ENCODE data around the gene APH1B. TPM values are rescaled to one million over a fixed set of nuclear protein-coding genes. Genes with fewer than 3 reads are reported as not detected.

The APH1B gene
- total RNA-seq, 1 donor: 22.3 TPM

DNA sequence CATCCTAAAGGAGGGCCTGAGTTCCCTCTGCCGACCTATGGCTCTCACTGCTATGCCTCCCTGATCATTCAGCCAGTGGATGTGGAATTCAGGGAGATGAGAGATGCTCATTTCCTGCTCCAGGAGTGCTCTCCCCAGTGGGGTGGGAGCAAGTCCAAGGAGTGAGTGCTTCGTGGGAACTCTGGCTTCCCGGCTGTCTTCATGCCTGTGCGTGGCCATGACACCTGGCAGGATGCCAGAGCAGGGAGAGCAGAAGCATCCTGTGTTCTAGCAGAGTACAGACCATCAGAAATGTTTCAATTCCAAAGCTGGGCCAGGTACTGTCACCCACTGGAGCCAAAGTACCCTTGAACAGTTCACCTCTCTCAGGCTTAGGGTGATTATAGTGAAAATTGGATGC lies 45.1 kb downstream of the APH1B start:
- TF ChIP-seq, protein P1, sequence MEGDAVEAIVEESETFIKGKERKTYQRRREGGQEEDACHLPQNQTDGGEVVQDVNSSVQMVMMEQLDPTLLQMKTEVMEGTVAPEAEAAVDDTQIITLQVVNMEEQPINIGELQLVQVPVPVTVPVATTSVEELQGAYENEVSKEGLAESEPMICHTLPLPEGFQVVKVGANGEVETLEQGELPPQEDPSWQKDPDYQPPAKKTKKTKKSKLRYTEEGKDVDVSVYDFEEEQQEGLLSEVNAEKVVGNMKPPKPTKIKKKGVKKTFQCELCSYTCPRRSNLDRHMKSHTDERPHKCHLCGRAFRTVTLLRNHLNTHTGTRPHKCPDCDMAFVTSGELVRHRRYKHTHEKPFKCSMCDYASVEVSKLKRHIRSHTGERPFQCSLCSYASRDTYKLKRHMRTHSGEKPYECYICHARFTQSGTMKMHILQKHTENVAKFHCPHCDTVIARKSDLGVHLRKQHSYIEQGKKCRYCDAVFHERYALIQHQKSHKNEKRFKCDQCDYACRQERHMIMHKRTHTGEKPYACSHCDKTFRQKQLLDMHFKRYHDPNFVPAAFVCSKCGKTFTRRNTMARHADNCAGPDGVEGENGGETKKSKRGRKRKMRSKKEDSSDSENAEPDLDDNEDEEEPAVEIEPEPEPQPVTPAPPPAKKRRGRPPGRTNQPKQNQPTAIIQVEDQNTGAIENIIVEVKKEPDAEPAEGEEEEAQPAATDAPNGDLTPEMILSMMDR (IDR thresholded peaks at IDR 0.05; ENCODE audit: insufficient read depth, low read length): no peak
- peak; percentile 32 for DNase-seq (ENCODE audit: low read depth)
- H3K4me3 ChIP-seq (ENCODE audit: low read depth, low read length): no peak overlapping the region

DNA sequence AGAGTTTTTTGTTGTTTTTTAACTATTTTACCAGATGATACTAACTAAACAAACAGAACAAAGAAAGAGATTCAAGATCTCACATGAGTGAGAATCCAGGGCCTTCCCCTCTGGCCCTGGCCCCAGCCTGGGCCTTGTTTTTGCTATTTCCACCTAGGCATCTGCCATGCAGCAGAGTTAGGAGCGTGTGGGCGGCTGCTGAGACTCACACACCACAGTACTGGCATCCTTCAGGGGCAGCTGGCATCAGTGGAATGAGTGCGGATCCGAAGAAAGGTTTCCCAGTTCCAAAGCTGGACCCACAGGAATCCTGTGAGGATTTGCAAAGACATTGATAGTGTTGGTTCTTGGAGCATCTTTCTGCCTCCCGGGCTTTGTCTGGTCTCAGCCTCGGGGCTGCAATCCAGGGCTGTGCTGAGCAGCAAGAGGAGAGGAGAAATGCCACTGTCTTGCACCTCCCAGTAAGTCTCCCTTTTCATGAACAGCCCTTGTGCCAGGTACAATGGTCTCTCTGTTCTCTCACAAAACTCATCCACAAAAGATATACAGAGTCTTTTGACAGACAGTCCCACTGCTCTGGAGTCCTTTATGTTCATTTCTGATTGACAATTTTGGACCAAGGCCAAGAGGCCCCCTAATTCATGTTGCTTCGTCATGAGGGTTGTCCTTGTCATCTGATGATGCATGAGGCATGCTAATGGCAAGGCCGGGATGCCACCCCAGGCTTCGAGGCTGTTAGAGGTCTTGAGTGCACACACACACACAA lies 46.6 kb downstream of the APH1B start:
- H3K4me3 ChIP-seq (ENCODE audit: low read depth, low read length): no peak overlapping the region
- TF ChIP-seq, protein P1 (IDR thresholded peaks at IDR 0.05; ENCODE audit: insufficient read depth, low read length): no peak
- no peak for DNase-seq (ENCODE audit: low read depth)

DNA sequence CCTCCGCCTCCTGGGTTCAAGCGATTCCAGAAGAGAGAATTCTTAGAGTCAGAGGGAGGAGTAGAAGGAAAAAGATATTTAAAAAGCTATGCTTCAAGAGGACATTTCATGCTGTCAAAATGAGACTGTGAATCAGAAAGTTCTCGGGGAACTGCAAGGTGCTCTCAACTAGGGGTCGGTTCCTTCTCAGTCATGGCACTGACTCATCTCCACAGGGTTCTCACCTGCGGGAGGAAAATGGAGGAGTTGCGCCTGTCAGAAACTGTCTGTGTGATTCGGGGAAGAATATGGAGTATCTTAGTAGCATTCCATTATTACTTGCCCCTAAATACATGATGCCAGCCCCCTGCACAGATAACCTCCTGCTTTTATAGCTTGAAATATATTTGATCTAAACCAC lies 47.4 kb downstream of the APH1B start:
- H3K4me3 ChIP-seq (ENCODE audit: low read depth, low read length): no peak overlapping the region
- no peak for DNase-seq (ENCODE audit: low read depth)
- TF ChIP-seq, protein P1 (IDR thresholded peaks at IDR 0.05; ENCODE audit: insufficient read depth, low read length): no peak

DNA sequence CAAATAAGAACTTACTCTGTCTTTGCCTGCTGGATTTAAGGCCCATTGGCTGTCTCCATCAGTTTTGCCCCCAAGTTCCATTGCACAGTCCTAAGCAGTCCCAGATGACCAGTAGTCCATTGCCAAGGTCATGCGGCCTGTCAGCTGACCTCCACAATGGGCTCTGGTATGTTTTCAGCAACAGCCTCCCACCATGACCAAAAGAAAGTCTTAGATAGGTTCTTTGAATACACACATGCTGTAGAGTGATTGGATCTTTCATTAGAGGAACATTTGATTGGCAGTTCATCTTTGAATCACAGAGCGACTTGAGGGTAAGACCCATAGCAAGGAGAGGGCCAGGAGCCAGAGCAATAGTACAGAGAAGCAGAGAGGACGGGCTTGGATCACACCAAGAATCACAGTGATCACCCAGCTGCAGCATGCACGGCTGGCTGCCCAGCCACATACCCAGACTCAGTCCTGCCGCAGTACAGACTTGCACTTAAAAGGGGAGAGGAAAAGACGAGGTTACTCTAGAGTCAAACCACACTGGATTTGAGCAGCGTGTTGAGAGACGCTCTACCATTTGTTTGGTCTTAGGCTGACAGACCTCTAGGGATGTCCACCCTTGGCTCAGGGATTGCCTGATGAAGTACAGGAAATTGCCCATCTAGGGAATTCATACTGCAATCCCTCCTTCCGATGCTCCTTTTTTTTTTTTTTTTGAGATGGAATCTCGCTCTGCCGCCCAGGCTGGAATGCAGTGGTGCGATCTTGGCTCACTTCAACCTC lies 50.4 kb downstream of the APH1B start:
- TF ChIP-seq, protein P1 (IDR thresholded peaks at IDR 0.05; ENCODE audit: insufficient read depth, low read length): no peak
- no peak for DNase-seq (ENCODE audit: low read depth)

DNA sequence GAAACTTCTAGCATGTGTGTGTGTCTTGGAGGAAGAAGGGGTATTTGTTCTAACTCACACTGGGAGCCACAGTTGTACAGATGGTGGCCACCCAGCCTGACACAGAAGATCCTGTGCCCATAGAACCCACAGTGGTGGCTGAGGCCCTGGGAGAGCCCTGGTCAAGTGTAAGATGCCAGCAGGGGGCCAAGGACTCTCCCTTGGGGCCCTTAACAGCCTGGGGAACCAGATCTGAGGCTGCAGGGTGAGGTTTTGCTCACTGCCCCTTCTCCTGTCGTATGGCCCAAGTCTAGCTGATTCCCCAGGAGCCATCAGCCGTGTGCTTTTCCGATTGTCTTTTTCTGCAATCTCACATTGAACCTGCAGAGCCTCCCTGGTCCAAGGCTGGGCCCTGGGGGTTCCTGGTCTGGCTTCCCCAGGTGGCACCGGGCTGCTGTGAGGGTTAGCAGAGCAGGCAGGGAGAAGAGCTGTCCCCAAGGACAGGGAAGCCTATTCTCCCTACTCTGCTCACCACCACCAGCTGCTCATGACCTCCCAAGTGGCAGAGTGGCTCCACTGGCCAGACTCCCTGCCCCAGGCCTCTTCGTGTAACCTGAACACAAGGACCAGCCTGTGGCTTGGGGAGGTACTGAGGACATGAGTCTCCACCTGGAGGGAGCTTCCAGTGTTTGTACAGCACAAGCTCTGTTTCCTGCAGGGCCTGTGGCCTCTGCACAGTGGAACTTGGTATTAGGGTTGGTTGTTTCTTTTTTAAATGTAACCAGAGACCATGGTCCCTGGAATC lies 52.4 kb downstream of the APH1B start:
- no peak overlapping the region for H3K4me3 ChIP-seq (ENCODE audit: low read depth, low read length)
- TF ChIP-seq, protein P1 (IDR thresholded peaks at IDR 0.05; ENCODE audit: insufficient read depth, low read length): no peak
- no peak for DNase-seq (ENCODE audit: low read depth)

More for the DNA sequence above, 50.4 kb downstream of the APH1B start:
- no peak overlapping the region for H3K4me3 ChIP-seq (ENCODE audit: low read depth, low read length)

DNA sequence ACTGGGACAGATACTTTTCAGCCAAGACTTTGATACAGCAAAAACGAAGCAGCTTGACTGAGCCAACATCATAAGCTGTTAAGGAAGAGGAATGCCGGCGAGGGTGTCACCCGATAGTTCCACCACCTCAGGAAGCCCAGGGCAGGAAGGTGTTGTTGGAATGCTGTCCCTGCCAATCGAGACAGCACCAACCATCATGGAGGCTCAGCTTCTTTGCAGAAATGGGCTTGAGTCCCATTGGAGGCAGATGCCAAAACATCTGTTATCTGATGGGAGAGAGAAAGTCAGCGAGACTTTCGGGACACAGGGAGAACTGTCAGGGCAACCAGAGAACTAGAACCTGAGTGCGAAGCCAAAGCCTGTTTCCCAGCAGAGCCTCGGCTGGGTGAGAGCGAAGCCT lies 53.5 kb downstream of the APH1B start:
- H3K4me3 ChIP-seq (ENCODE audit: low read depth, low read length): no peak overlapping the region
- TF ChIP-seq, protein P1 (IDR thresholded peaks at IDR 0.05; ENCODE audit: insufficient read depth, low read length): no peak
- DNase-seq (ENCODE audit: low read depth): no peak

All from fibroblast of the aortic adventitia (primary cell).